ENCODE data around the gene NDUFB10.

- TF ChIP-seq CTCF (IDR thresholded peaks at IDR 0.05; ENCODE audit: insufficient read depth, low read depth, low read length), result no peak
- no peak for TF ChIP-seq EZH2 (IDR thresholded peaks at IDR 0.05; ENCODE audit: insufficient read depth, low read length)
These were observed 2.3 kb downstream of the NDUFB10 start for GRCh38 chr16:1961651-1962067.
